Activated CD8-positive, alpha-beta memory T cell treated with anti-CD3 and anti-CD28 coated beads for 36 hours (primary cell): ENCODE measurements around the gene CLCF1. TPM values are rescaled to one million over a fixed set of nuclear protein-coding genes. Genes with fewer than 3 reads are reported as not detected.

Experiments
- CTCF ChIA-PET: fragments of 350-600 bp; sonication (Branson Sonifier 250); formaldehyde crosslinking; loops from one replicate; lab custom pipeline; 2021; ENCODE audit warnings: antibody characterized with exemption; lab: Charles Lee
- POLR2A ChIA-PET: fragments of 350-600 bp; sonication (Branson Sonifier 250); formaldehyde crosslinking; loops from one replicate; lab custom pipeline; 2021; ENCODE audit warnings: antibody characterized with exemption; lab: Charles Lee
- total RNA-seq, 2 experiments: library from RNA; stranded (reverse); gene quantifications; one replicate each; pipeline ENCODE4 v1.2.3, GENCODE V29; 2021

Gene CLCF1
- 1 to 10 TPM; 2.9 to 3.5 TPM for total RNA-seq

GRCh38 chr11:67372993-67373647 lies at the start of gene CLCF1:
TSS of gene CLCF1 (minus strand) at chr11:67373598. CDS start at chr11:67373539, 59 bp downstream.
- POLR2A ChIA-PET, result interaction anchor here (0.6 to 1.8 kb wide), 8 partner anchors 9 to 211 kb away, joined by 3 to 13 read pairs (median 4); partner anchors contain the start of genes GSTP1, POLD4, PPP1CA and PTPRCAP

GRCh38 chr11:67422891-67423290 lies 49.5 kb upstream of the CLCF1 start:
- ChIA-PET CTCF (no interaction called here), POLR2A (no interaction called here)

More at GRCh38 chr11:67372993-67373647, at the start of gene CLCF1:
- CTCF ChIA-PET, result interaction anchor here (0.6 to 19.8 kb wide), 9 partner anchors 10 to 1267 kb away, joined by 3 to 601 read pairs (median 4); partner anchors contain the start of genes POLD4 and RAD9A

- CTCF ChIA-PET, result no interaction called here
- POLR2A ChIA-PET, result interaction anchor here (0.7 to 5.2 kb wide), 6 partner anchors 10 to 70 kb away, joined by 4 to 39 read pairs (median 14); partner anchors contain the start of genes PPP1CA, PTPRCAP and TBC1D10C
Measured at GRCh38 chr11:67421430-67422031, 48.1 kb upstream of the CLCF1 start.

GRCh38 chr11:67420646-67421429 lies 47.4 kb upstream of the CLCF1 start:
- ChIA-PET POLR2A (interaction anchor here (0.7 to 5.2 kb wide), 10 partner anchors 8 to 71 kb away, joined by 3 to 39 read pairs (median 8); partner anchors contain the start of genes AIP, PPP1CA, PTPRCAP and RPS6KB2), CTCF (interaction anchor here (0.8 to 5.6 kb wide), 6 partner anchors 9 to 39 kb away, joined by 3 to 34 read pairs (median 4); partner anchors contain the start of genes PPP1CA, PTPRCAP and TBC1D10C)

GRCh38 chr11:67420147-67420645 lies 46.8 kb upstream of the CLCF1 start:
- ChIA-PET POLR2A (interaction anchor here (0.7 to 5.2 kb wide), 10 partner anchors 8 to 72 kb away, joined by 3 to 39 read pairs (median 8); partner anchors contain the start of genes AIP, PPP1CA, PTPRCAP and RAD9A), CTCF (interaction anchor here (0.6 to 5.6 kb wide), 8 partner anchors 8 to 267 kb away, joined by 3 to 34 read pairs (median 4); partner anchors contain the start of genes PITPNM1, PPP1CA, PTPRCAP and TBC1D10C)

- ChIA-PET CTCF (interaction anchor here (0.5 to 5.6 kb wide), 8 partner anchors 8 to 268 kb away, joined by 3 to 34 read pairs (median 4); partner anchors contain the start of genes PITPNM1, PPP1CA and TBC1D10C), POLR2A (interaction anchor here (0.7 to 5.2 kb wide), 11 partner anchors 8 to 65 kb away, joined by 3 to 39 read pairs (median 7); partner anchors contain the start of genes AIP, PPP1CA, PTPRCAP and RAD9A)
Measured at GRCh38 chr11:67419325-67420049, 46.1 kb upstream of the CLCF1 start.

- ChIA-PET POLR2A (interaction anchor here (0.6 to 5.2 kb wide), 9 partner anchors 7 to 105 kb away, joined by 3 to 39 read pairs (median 7); partner anchors contain the start of genes PTPRCAP and TBC1D10C), CTCF (interaction anchor here (0.5 to 5.6 kb wide), 6 partner anchors 10 to 145 kb away, joined by 3 to 34 read pairs (median 4); partner anchors contain the start of genes PITPNM1, PPP1CA and TBC1D10C)
Measured at GRCh38 chr11:67418476-67419281, 45.3 kb upstream of the CLCF1 start.

GRCh38 chr11:67417425-67417824 lies 44.0 kb upstream of the CLCF1 start:
- POLR2A ChIA-PET, result interaction anchor here (1.1 to 5.2 kb wide), 4 partner anchors 10 to 20 kb away, joined by 3 to 39 read pairs (median 8); partner anchors contain the start of genes PTPRCAP and RPS6KB2
- CTCF ChIA-PET, result interaction anchor here (1.0 to 5.6 kb wide), 3 partner anchors 8 to 14 kb away, joined by 3 to 34 read pairs (median 8); partner anchors contain the start of genes PPP1CA and TBC1D10C

GRCh38 chr11:67416416-67417335 lies 43.3 kb upstream of the CLCF1 start:
- ChIA-PET POLR2A (interaction anchor here (1.1 to 5.2 kb wide), 4 partner anchors 9 to 21 kb away, joined by 3 to 39 read pairs (median 8); partner anchors contain the start of genes PTPRCAP and RPS6KB2), CTCF (interaction anchor here (1.0 to 5.6 kb wide), 2 partner anchors 9 to 13 kb away, joined by 3 to 34 read pairs; partner anchors contain the start of genes PPP1CA and TBC1D10C)

- ChIA-PET CTCF (interaction anchor here (5.6 kb wide), 1 partner anchor 12 kb away, joined by 34 read pairs; the partner anchor contains the start of genes PPP1CA and TBC1D10C), POLR2A (interaction anchor here (3.0 kb wide), 1 partner anchor 8 kb away, joined by 12 read pairs; no protein-coding TSS in a partner anchor)
Measured at GRCh38 chr11:67415501-67416304, 42.3 kb upstream of the CLCF1 start, which contains the start of gene CARNS1. TSS of gene CARNS1 (plus strand) at chr11:67415678. CDS start at chr11:67416200, 522 bp downstream.

GRCh38 chr11:67413266-67413849 lies 40.0 kb upstream of the CLCF1 start:
- CTCF ChIA-PET, result interaction anchor here (1.6 to 1.7 kb wide), 3 partner anchors 9 to 71 kb away, joined by 5 to 8 read pairs (median 6); partner anchors contain the start of genes PPP1CA and TBC1D10C
- POLR2A ChIA-PET, result interaction anchor here (0.5 to 2.0 kb wide), 6 partner anchors 10 to 962 kb away, joined by 3 to 5 read pairs (median 3); partner anchors contain the start of genes PTPRCAP and TBC1D10C

- POLR2A ChIA-PET, result interaction anchor here (0.6 to 2.0 kb wide), 7 partner anchors 8 to 49 kb away, joined by 3 to 6 read pairs (median 5); partner anchors contain the start of genes CORO1B, PPP1CA, PTPRCAP and TBC1D10C
- CTCF ChIA-PET, result interaction anchor here (1.6 to 1.7 kb wide), 6 partner anchors 8 to 71 kb away, joined by 3 to 8 read pairs (median 6); partner anchors contain the start of genes PPP1CA and TBC1D10C
Measured at GRCh38 chr11:67412495-67413179, 39.2 kb upstream of the CLCF1 start.

GRCh38 chr11:67411785-67412152 lies 38.4 kb upstream of the CLCF1 start:
- ChIA-PET CTCF (interaction anchor here (1.1 to 1.7 kb wide), 5 partner anchors 9 to 57 kb away, joined by 3 to 6 read pairs (median 3); partner anchors contain the start of genes PPP1CA and TMEM134), POLR2A (interaction anchor here (0.6 to 2.0 kb wide), 4 partner anchors 8 to 32 kb away, joined by 5 to 7 read pairs (median 6); partner anchors contain the start of genes CORO1B, PPP1CA and TBC1D10C)
